GM23338 (cell line): ENCODE measurements around the gene SHISA7. TPM values are rescaled to one million over a fixed set of nuclear protein-coding genes. Genes with fewer than 3 reads are reported as not detected.

Experiments
- ATAC-seq: fragments of 200-7000 bp; cut with Tn5 transposase; 3 replicates; pipeline ENCODE4 v1.9.1; 2020
- DNase-seq: peaks from one replicate; pipeline ENCODE4 v3.0.0-alpha.2; 2015; ENCODE audit warnings: low spot score
- H2AFZ ChIP-seq: fragments of 200-600 bp; sonication (generic); 2 replicates; pipeline ENCODE4 v1.8.0; 2016; ENCODE audit warnings: antibody characterized with exemption, mild to moderate bottlenecking, moderate library complexity
- H3F3A ChIP-seq: fragments of 200-600 bp; sonication (generic); replicated peaks from 2 replicates; pipeline ENCODE4 v1.8.0; 2017; ENCODE audit warnings: antibody characterized with exemption, mixed run types, low read depth
- H3K27ac ChIP-seq: fragments of 200-600 bp; sonication (generic); 2 replicates; pipeline ENCODE4 v1.6.1; 2016; ENCODE audit warnings: low read depth
- H3K27me3 ChIP-seq: fragments of 200-600 bp; sonication (generic); 2 replicates; pipeline ENCODE4 v1.8.0; 2016; ENCODE audit warnings: mild to moderate bottlenecking, mixed run types, moderate library complexity; ENCODE audit not compliant: insufficient read depth
- H3K36me3 ChIP-seq: fragments of 200-600 bp; sonication (generic); 2 replicates; pipeline ENCODE4 v1.8.0; 2016; ENCODE audit warnings: mild to moderate bottlenecking; ENCODE audit not compliant: insufficient read depth
- H3K4me1 ChIP-seq: fragments of 200-600 bp; sonication (generic); 2 replicates; pipeline ENCODE4 v1.8.0; 2016; ENCODE audit warnings: mild to moderate bottlenecking, moderate library complexity; ENCODE audit not compliant: insufficient read depth
- H3K4me2 ChIP-seq: fragments of 200-600 bp; sonication (generic); 2 replicates; pipeline ENCODE4 v1.7.1; 2017; ENCODE audit warnings: mixed run types
- H3K4me3 ChIP-seq: fragments of 200-600 bp; sonication (generic); 2 replicates; pipeline ENCODE4 v1.6.1; 2016; ENCODE audit warnings: mixed run types
- H3K79me2 ChIP-seq: fragments of 200-600 bp; sonication (generic); replicated peaks from 2 replicates; pipeline ENCODE4 v1.8.0; 2017; ENCODE audit warnings: mild to moderate bottlenecking; ENCODE audit not compliant: insufficient read depth
- H3K9me2 ChIP-seq: fragments of 200-600 bp; sonication (generic); 2 replicates; pipeline ENCODE4 v1.8.0; 2017; ENCODE audit not compliant: insufficient read depth
- H4K20me1 ChIP-seq: fragments of 200-600 bp; sonication (generic); replicated peaks from 2 replicates; pipeline ENCODE4 v1.8.0; 2017; ENCODE audit warnings: mild to moderate bottlenecking; ENCODE audit not compliant: insufficient read depth
- H3K27ac Mint-ChIP-seq: 2 replicates; pipeline ENCODE4 v1.8.0; 2020; ENCODE audit warnings: inconsistent platforms, mild to moderate bottlenecking, moderate library complexity, mixed read lengths
- H3K27me3 Mint-ChIP-seq: 3 replicates; pipeline ENCODE4 v1.8.0; 2022; ENCODE audit warnings: low read depth, mild to moderate bottlenecking, moderate library complexity, mixed read lengths, inconsistent platforms; ENCODE audit not compliant: insufficient read depth, poor library complexity
- H3K36me3 Mint-ChIP-seq: 3 replicates; pipeline ENCODE4 v1.8.0; 2021; ENCODE audit warnings: low read depth, mild to moderate bottlenecking, inconsistent platforms, moderate library complexity, mixed read lengths
- H3K4me1 Mint-ChIP-seq: 3 replicates; pipeline ENCODE4 v1.8.0; 2020; ENCODE audit warnings: mild to moderate bottlenecking, inconsistent platforms, mixed read lengths
- H3K4me3 Mint-ChIP-seq: 3 replicates; pipeline ENCODE4 v1.8.0; 2021; ENCODE audit warnings: moderate library complexity, mild to moderate bottlenecking, inconsistent platforms, mixed read lengths
- H3K9me3 Mint-ChIP-seq: 3 replicates; pipeline ENCODE4 v1.8.0; 2020; ENCODE audit warnings: moderate library complexity, mild to moderate bottlenecking, inconsistent platforms, mixed read lengths
- EZH2 ChIP-seq: fragments of 200-600 bp; sonication (generic); IDR thresholded peaks from one replicate; pipeline ENCODE4 v1.8.0; 2017; ENCODE audit warnings: antibody characterized with exemption, mild to moderate bottlenecking, low read depth; ENCODE audit not compliant: unreplicated experiment
- JUNB ChIP-seq: IDR thresholded peaks from one replicate; pipeline ENCODE4 v1.6.1; 2016; ENCODE audit warnings: antibody characterized with exemption; ENCODE audit not compliant: unreplicated experiment
- ZNF331 ChIP-seq: fragments of 250-450 bp; sonication (Bioruptor Pico); IDR thresholded peaks from 2 replicates; pipeline ENCODE4 v1.5.0; 2020; ENCODE audit warnings: low read depth, mild to moderate bottlenecking, moderate library complexity
- polyA plus RNA-seq: library from polyadenylated mRNA; unstranded; fragments of >200 nt; fragmentation: Nextera tagmentation; extraction: Ambion mirVana; gene quantifications from 2 replicates; pipeline ENCODE4 v1.2.1, GENCODE V29; 2016
- total RNA-seq: library from RNA; depleted of rRNA; stranded (reverse); fragments of >200 nt; shearing (Covaris generic); gene quantifications from 2 replicates; pipeline ENCODE4 v1.2.3, GENCODE V29; 2014
- TF ChIP-seq, protein P1 (sequence below): IDR thresholded peaks from one replicate; pipeline ENCODE4 v1.6.1; 2018; ENCODE audit warnings: antibody characterized with exemption; ENCODE audit not compliant: unreplicated experiment
- TF ChIP-seq, protein P2 (sequence below): fragments of 250-450 bp; sonication (Bioruptor Pico); IDR thresholded peaks from 2 replicates; pipeline ENCODE4 v1.5.0; 2020; ENCODE audit warnings: mild to moderate bottlenecking, moderate library complexity

Gene SHISA7
- total and polyA plus RNA-seq, 2 experiments from 2014 or later = 0.32 to 1.4 TPM

DNA sequence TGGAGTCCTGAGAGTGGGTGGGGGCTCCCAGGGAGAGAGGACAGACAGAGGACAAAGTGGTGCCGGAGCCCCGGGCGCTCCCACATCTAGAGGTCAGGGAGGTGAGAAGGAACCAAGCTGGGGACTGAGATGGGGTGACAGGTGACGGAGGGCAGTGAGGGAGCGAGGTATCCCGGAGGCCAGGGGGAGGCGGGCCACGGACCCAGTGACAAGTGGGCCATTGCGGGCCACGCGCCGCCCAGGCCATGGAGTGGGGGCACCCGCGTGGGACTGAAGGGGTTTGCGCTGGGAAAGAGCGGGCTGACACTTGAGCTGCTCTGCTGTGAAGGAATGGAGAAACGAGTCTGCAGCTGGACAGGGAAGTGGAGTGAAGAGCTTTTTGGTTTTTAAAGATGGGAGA lies 35.9 kb upstream of the SHISA7 start:
- peaks cover 5% of the 10 kb centered on the region; the same call in 1 of the 2 replicates for H3K4me1 ChIP-seq
- H3K4me3 Mint-ChIP-seq = peak overlapping the region; percentile 40; the same call in 1 of the 3 replicates
- peaks cover 17% of the 10 kb centered on the region; the same call in 1 of the 2 replicates for H3F3A ChIP-seq
- H3K27ac Mint-ChIP-seq = no peak overlapping the region
- H2AFZ ChIP-seq = no peak overlapping the region
- no peaks in the 10 kb centered on the region for H3K9me2 ChIP-seq
- H3K4me3 ChIP-seq = no peak overlapping the region
- peaks cover 18% of the 10 kb centered on the region for H3K27me3 Mint-ChIP-seq
- DNase-seq (no peak), ATAC-seq (no peak)
- no peaks in the 10 kb centered on the region for H3K36me3 ChIP-seq
- no peak for TF ChIP-seq JUNB
- TF ChIP-seq, protein P1, sequence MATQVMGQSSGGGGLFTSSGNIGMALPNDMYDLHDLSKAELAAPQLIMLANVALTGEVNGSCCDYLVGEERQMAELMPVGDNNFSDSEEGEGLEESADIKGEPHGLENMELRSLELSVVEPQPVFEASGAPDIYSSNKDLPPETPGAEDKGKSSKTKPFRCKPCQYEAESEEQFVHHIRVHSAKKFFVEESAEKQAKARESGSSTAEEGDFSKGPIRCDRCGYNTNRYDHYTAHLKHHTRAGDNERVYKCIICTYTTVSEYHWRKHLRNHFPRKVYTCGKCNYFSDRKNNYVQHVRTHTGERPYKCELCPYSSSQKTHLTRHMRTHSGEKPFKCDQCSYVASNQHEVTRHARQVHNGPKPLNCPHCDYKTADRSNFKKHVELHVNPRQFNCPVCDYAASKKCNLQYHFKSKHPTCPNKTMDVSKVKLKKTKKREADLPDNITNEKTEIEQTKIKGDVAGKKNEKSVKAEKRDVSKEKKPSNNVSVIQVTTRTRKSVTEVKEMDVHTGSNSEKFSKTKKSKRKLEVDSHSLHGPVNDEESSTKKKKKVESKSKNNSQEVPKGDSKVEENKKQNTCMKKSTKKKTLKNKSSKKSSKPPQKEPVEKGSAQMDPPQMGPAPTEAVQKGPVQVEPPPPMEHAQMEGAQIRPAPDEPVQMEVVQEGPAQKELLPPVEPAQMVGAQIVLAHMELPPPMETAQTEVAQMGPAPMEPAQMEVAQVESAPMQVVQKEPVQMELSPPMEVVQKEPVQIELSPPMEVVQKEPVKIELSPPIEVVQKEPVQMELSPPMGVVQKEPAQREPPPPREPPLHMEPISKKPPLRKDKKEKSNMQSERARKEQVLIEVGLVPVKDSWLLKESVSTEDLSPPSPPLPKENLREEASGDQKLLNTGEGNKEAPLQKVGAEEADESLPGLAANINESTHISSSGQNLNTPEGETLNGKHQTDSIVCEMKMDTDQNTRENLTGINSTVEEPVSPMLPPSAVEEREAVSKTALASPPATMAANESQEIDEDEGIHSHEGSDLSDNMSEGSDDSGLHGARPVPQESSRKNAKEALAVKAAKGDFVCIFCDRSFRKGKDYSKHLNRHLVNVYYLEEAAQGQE = no peak
- TF ChIP-seq, protein P2, sequence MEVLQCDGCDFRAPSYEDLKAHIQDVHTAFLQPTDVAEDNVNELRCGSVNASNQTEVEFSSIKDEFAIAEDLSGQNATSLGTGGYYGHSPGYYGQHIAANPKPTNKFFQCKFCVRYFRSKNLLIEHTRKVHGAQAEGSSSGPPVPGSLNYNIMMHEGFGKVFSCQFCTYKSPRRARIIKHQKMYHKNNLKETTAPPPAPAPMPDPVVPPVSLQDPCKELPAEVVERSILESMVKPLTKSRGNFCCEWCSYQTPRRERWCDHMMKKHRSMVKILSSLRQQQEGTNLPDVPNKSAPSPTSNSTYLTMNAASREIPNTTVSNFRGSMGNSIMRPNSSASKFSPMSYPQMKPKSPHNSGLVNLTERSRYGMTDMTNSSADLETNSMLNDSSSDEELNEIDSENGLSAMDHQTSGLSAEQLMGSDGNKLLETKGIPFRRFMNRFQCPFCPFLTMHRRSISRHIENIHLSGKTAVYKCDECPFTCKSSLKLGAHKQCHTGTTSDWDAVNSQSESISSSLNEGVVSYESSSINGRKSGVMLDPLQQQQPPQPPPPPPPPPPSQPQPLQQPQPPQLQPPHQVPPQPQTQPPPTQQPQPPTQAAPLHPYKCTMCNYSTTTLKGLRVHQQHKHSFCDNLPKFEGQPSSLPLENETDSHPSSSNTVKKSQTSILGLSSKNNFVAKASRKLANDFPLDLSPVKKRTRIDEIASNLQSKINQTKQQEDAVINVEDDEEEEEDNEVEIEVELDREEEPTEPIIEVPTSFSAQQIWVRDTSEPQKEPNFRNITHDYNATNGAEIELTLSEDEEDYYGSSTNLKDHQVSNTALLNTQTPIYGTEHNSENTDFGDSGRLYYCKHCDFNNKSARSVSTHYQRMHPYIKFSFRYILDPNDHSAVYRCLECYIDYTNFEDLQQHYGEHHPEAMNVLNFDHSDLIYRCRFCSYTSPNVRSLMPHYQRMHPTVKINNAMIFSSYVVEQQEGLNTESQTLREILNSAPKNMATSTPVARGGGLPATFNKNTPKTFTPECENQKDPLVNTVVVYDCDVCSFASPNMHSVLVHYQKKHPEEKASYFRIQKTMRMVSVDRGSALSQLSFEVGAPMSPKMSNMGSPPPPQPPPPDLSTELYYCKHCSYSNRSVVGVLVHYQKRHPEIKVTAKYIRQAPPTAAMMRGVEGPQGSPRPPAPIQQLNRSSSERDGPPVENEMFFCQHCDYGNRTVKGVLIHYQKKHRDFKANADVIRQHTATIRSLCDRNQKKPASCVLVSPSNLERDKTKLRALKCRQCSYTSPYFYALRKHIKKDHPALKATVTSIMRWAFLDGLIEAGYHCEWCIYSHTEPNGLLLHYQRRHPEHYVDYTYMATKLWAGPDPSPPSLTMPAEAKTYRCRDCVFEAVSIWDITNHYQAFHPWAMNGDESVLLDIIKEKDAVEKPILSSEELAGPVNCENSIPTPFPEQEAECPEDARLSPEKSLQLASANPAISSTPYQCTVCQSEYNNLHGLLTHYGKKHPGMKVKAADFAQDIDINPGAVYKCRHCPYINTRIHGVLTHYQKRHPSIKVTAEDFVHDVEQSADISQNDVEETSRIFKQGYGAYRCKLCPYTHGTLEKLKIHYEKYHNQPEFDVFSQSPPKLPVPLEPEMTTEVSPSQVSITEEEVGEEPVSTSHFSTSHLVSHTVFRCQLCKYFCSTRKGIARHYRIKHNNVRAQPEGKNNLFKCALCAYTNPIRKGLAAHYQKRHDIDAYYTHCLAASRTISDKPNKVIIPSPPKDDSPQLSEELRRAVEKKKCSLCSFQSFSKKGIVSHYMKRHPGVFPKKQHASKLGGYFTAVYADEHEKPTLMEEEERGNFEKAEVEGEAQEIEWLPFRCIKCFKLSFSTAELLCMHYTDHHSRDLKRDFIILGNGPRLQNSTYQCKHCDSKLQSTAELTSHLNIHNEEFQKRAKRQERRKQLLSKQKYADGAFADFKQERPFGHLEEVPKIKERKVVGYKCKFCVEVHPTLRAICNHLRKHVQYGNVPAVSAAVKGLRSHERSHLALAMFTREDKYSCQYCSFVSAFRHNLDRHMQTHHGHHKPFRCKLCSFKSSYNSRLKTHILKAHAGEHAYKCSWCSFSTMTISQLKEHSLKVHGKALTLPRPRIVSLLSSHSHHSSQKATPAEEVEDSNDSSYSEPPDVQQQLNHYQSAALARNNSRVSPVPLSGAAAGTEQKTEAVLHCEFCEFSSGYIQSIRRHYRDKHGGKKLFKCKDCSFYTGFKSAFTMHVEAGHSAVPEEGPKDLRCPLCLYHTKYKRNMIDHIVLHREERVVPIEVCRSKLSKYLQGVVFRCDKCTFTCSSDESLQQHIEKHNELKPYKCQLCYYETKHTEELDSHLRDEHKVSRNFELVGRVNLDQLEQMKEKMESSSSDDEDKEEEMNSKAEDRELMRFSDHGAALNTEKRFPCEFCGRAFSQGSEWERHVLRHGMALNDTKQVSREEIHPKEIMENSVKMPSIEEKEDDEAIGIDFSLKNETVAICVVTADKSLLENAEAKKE (CRISPR knock-in tag) = no peak
- no peak for TF ChIP-seq EZH2
- TF ChIP-seq ZNF331 (CRISPR knock-in tag) = no peak
- peaks cover 9% of the 10 kb centered on the region for H3K79me2 ChIP-seq
- no peak overlapping the region for H3K27ac ChIP-seq
- no peak overlapping the region for H3K4me2 ChIP-seq
- peaks cover 9% of the 10 kb centered on the region; the same call in 2 of the 3 replicates for H3K36me3 Mint-ChIP-seq
- peaks cover 33% of the 10 kb centered on the region for H3K4me1 Mint-ChIP-seq
- H3K27me3 ChIP-seq = no peaks in the 10 kb centered on the region
- H3K9me3 Mint-ChIP-seq = peaks cover 3% of the 10 kb centered on the region; the same call in 2 of the 3 replicates
- H4K20me1 ChIP-seq = no peaks in the 10 kb centered on the region
